H1 (cell line): ENCODE data around the gene KCTD19. TPM values are rescaled to one million over a fixed set of nuclear protein-coding genes. Genes with fewer than 3 reads are reported as not detected.

Experiments used
- CTCF ChIA-PET: fragments of 300-600 bp; sonication (Branson Sonifier 250); formaldehyde crosslinking; loops from one replicate; lab custom pipeline; 2021; ENCODE audit not compliant: partially characterized antibody; lab: Charles Lee
- POLR2A ChIA-PET: fragments of 300-600 bp; sonication (Branson Sonifier 250); formaldehyde crosslinking; loops from one replicate; lab custom pipeline; 2021; ENCODE audit warnings: inconsistent platforms; ENCODE audit not compliant: partially characterized antibody; lab: Charles Lee
- DNase-seq, 2 experiments: peaks; one replicate each; pipeline versions ENCODE4 v3.0.0 to v3.0.0-alpha.2; 2010 to 2022; ENCODE audit warnings: low spot score in 2 of 2, low read depth in 1 of 2, mixed read lengths in 1 of 2
- FAIRE-seq: peaks from 2 replicates; lab custom pipeline; 2011; peaks lifted over from hg19 to GRCh38; lab: Jason Lieb, UNC
- H2AFZ ChIP-seq: 2 replicates; pipeline ENCODE4 v1.8.1; 2012; ENCODE audit warnings: low read length, inconsistent platforms
- H2AK5ac ChIP-seq: 2 replicates; pipeline ENCODE4 v1.6.1; 2013; ENCODE audit warnings: low read depth, low read length
- H2BK120ac ChIP-seq: replicated peaks from 2 replicates; pipeline ENCODE3; 2013; ENCODE audit warnings: low read depth, low read length, inconsistent platforms
- H2BK12ac ChIP-seq: 2 replicates; pipeline ENCODE4 v1.6.1; 2013; ENCODE audit warnings: low read depth, low read length
- H2BK15ac ChIP-seq: 2 replicates; pipeline ENCODE4 v1.6.1; 2013; ENCODE audit warnings: low read length
- H2BK20ac ChIP-seq: 2 replicates; pipeline ENCODE4 v1.6.1; 2013; ENCODE audit warnings: low read length
- H2BK5ac ChIP-seq: 2 replicates; pipeline ENCODE4 v1.6.1; 2013; ENCODE audit warnings: low read depth, low read length
- H3K14ac ChIP-seq: 2 replicates; pipeline ENCODE4 v1.6.1; 2013; ENCODE audit warnings: inconsistent platforms; ENCODE audit not compliant: insufficient read length
- H3K18ac ChIP-seq: 2 replicates; pipeline ENCODE4 v1.6.1; 2013; ENCODE audit warnings: low read length; ENCODE audit errors: extremely low read depth
- H3K23ac ChIP-seq: 2 replicates; pipeline ENCODE4 v1.6.1; 2013; ENCODE audit warnings: inconsistent platforms; ENCODE audit not compliant: insufficient read length
- H3K23me2 ChIP-seq: 2 replicates; pipeline ENCODE4 v1.6.1; 2013; ENCODE audit warnings: low read depth, low read length
- H3K27ac ChIP-seq: 2 replicates; pipeline ENCODE4 v1.6.1; 2011; ENCODE audit warnings: low read depth, low read length, inconsistent platforms
- H3K27me3 ChIP-seq, 4 experiments: replicated peaks in 1 of 4; 1 replicate in 1 of 4; 2 replicates in 3 of 4; pipeline versions ENCODE4 v1.6.1 to v1.8.1; 2011 to 2013; ENCODE audit warnings: low read length in 3 of 4, mild to moderate bottlenecking in 3 of 4, inconsistent platforms in 2 of 4, mixed read lengths in 2 of 4, moderate library complexity in 1 of 4; ENCODE audit not compliant: control insufficient read depth in 3 of 4, insufficient read depth in 3 of 4; ENCODE audit errors: extremely low read depth in 1 of 4
- H3K36me3 ChIP-seq, 4 experiments: 2 replicates each; pipeline versions ENCODE4 v1.6.1 to v1.8.1; 2011 to 2013; ENCODE audit warnings: mild to moderate bottlenecking in 4 of 4, low read length in 3 of 4, moderate library complexity in 2 of 4, control low read depth in 1 of 4, inconsistent platforms in 1 of 4; ENCODE audit not compliant: insufficient read depth in 4 of 4, control insufficient read depth in 2 of 4
- H3K4ac ChIP-seq: replicated peaks from 2 replicates; pipeline ENCODE3; 2013; ENCODE audit warnings: low read length, low read depth, mixed read lengths, inconsistent platforms; ENCODE audit not compliant: insufficient read length
- H3K4me1 ChIP-seq, 4 experiments: replicated peaks in 1 of 4; 1 replicate in 1 of 4; 2 replicates in 3 of 4; pipeline versions ENCODE4 v1.6.1 to v1.8.1; 2011 to 2013; ENCODE audit warnings: low read length in 3 of 4, inconsistent platforms in 2 of 4, mixed read lengths in 1 of 4; ENCODE audit not compliant: insufficient read depth in 4 of 4, control insufficient read depth in 3 of 4
- H3K4me2 ChIP-seq, 2 experiments: 2 replicates each; pipeline versions ENCODE4 v1.6.1 to v1.8.1; 2011 to 2013; ENCODE audit warnings: low read depth in 2 of 2, low read length in 2 of 2, control low read depth in 1 of 2, inconsistent platforms in 1 of 2, mild to moderate bottlenecking in 1 of 2; ENCODE audit not compliant: insufficient read depth in 1 of 2
- H3K4me3 ChIP-seq, 4 experiments: fragments of 200-600, 300-600 bp in 1 of 4; sonication (generic), shearing (Covaris generic), sonication (Bioruptor Twin) in 1 of 4; 2 replicates each; pipeline versions ENCODE4 v1.5.1 to v1.8.1; 2011 to 2016; ENCODE audit warnings: low read length in 4 of 4, low read depth in 3 of 4, control low read depth in 2 of 4, inconsistent platforms in 2 of 4, mild to moderate bottlenecking in 2 of 4, mixed read lengths in 1 of 4, moderate library complexity in 1 of 4; ENCODE audit not compliant: insufficient read depth in 2 of 4; ENCODE audit errors: extremely low read depth in 1 of 4
- H3K56ac ChIP-seq: replicated peaks from 2 replicates; pipeline ENCODE3; 2013; ENCODE audit warnings: low read depth, mild to moderate bottlenecking, mixed read lengths, low read length, inconsistent platforms; ENCODE audit not compliant: insufficient read length
- H3K79me1 ChIP-seq: 2 replicates; pipeline ENCODE4 v1.6.1; 2013; ENCODE audit warnings: low read depth, low read length, control low read depth
- H3K79me2 ChIP-seq, 2 experiments: 2 replicates each; pipeline versions ENCODE4 v1.6.1 to v1.8.1; 2012 to 2013; ENCODE audit warnings: low read length in 2 of 2, mild to moderate bottlenecking in 2 of 2, inconsistent platforms in 1 of 2; ENCODE audit not compliant: insufficient read depth in 2 of 2, control insufficient read depth in 1 of 2
- H3K9ac ChIP-seq, 4 experiments: replicated peaks in 1 of 4; 1 replicate in 1 of 4; 2 replicates in 3 of 4; pipeline versions ENCODE4 v1.6.1 to v1.8.1; 2011 to 2013; ENCODE audit warnings: low read depth in 3 of 4, low read length in 3 of 4, control low read depth in 2 of 4, mild to moderate bottlenecking in 2 of 4, moderate library complexity in 2 of 4, inconsistent platforms in 1 of 4; ENCODE audit errors: extremely low read depth in 1 of 4
- H3K9me3 ChIP-seq, 2 experiments: 2 replicates each; pipeline versions ENCODE4 v1.6.1 to v1.8.1; 2012 to 2013; ENCODE audit warnings: mild to moderate bottlenecking in 2 of 2, moderate library complexity in 2 of 2, control low read depth in 1 of 2, inconsistent platforms in 1 of 2, low read depth in 1 of 2, low read length in 1 of 2, mixed read lengths in 1 of 2; ENCODE audit not compliant: insufficient read depth in 2 of 2
- H4K20me1 ChIP-seq, 2 experiments: replicated peaks in 1 of 2; 2 replicates each; pipeline versions ENCODE3 to v1.8.1; 2011 to 2013; ENCODE audit warnings: inconsistent platforms in 2 of 2, low read length in 2 of 2, mild to moderate bottlenecking in 1 of 2; ENCODE audit not compliant: insufficient read depth in 2 of 2, control insufficient read depth in 1 of 2
- H4K5ac ChIP-seq: 2 replicates; pipeline ENCODE4 v1.6.1; 2013; ENCODE audit warnings: low read length, low read depth, mixed read lengths, inconsistent platforms; ENCODE audit not compliant: insufficient read length
- H4K8ac ChIP-seq: 2 replicates; pipeline ENCODE4 v1.8.0; 2013; ENCODE audit warnings: mild to moderate bottlenecking, moderate library complexity, low read length, inconsistent platforms; ENCODE audit not compliant: insufficient read depth; ENCODE audit errors: extremely low read depth
- H4K91ac ChIP-seq: replicated peaks from 2 replicates; pipeline ENCODE3; 2013; ENCODE audit warnings: low read length, mixed read lengths, inconsistent platforms; ENCODE audit not compliant: insufficient read length
- HDAC2 ChIP-seq, 2 experiments: fragments of 300-600 bp in 1 of 2; sonication (generic) in 1 of 2; IDR thresholded peaks; 2 replicates each; pipeline ENCODE4 v1.6.1; 2011 to 2012; ENCODE audit warnings: low read depth in 2 of 2, low read length in 2 of 2, mild to moderate bottlenecking in 2 of 2, moderate library complexity in 2 of 2, borderline replicate concordance in 1 of 2, inconsistent platforms in 1 of 2
- RBBP5 ChIP-seq: IDR thresholded peaks from 2 replicates; pipeline ENCODE4 v1.7.1; 2012; ENCODE audit warnings: low read depth, mild to moderate bottlenecking, inconsistent platforms, low read length, moderate library complexity, borderline replicate concordance
- WGBS, 2 experiments: shearing (Covaris generic) in 1 of 2; methylation state at CpG; one replicate each; pipeline versions ENCODE4 v1.1.6 to v1.1.7; 2013 to 2015; ENCODE audit warnings: low lambda C conversion rate in 2 of 2, mixed read lengths in 2 of 2, inconsistent platforms in 1 of 2, low coverage in 1 of 2, missing lambda C conversion rate in 1 of 2; ENCODE audit not compliant: insufficient replicate concordance in 2 of 2, insufficient coverage in 1 of 2, insufficient read length in 1 of 2; ENCODE audit errors: extremely low coverage in 1 of 2, missing lambda C conversion rate in 1 of 2; 5-methylcytosine and 5-hydroxymethylcytosine counted together
- polyA plus RNA-seq, 7 experiments: library from polyadenylated mRNA; depleted of rRNA in 3 of 7; stranded (reverse) in 5 of 7; unstranded in 2 of 7; fragments of >200 nt in 5 of 7; fragments of 200-250 nt in 2 of 7; gene quantifications; 1 replicate in 5 of 7; 2 replicates in 1 of 7; 4 replicates in 1 of 7; pipeline versions ENCODE4 v1.2.1 to v1.2.3, GENCODE V29; 2011 to 2013; ENCODE audit warnings: missing spikeins in 2 of 7, mixed read lengths in 2 of 7
- total RNA-seq: library from RNA; stranded (reverse); fragmentation: NEBNext Ultra II Directional; extraction: Animal tissue kit (Norgen Biotek cat#: 25700); gene quantifications from 2 replicates; pipeline ENCODE4 v1.2.1, GENCODE V29; 2021

Gene KCTD19
- total and polyA plus RNA-seq, 2 of the 8 experiments (the other 6 are each of a cell fraction or from before 2014, with no cell fraction given), result 0.06 to 0.24 TPM

GRCh38 chr16:67242138-67242730, 84.3 kb downstream of the KCTD19 start:
- Histone ChIP-seq H3K23me2 (peaks cover 1% of the 10 kb centered on the region; the same call in 1 of the 2 replicates), H3K9ac (no peak overlapping the region), H2BK12ac (0 out of 2 replicates have a peak overlapping the region, but pooled peaks have one; percentile 94), H3K27ac (no peak overlapping the region), H3K4me3 (no peak overlapping the region), H3K18ac (no peak overlapping the region; the same call in 1 of the 2 replicates), H3K4ac (no peak overlapping the region), H3K36me3 (peaks cover under 1 to 10% (median 5%) of the 10 kb centered on the region in 4 experiments; a peak in 3 of 8 replicates), H3K27me3 (no peaks in the 10 kb centered on the region), H2BK5ac (0 out of 2 replicates have a peak overlapping the region, but pooled peaks have one; percentile 16), H3K4me2 (no peak overlapping the region; a peak in 1 of 4 replicates), H3K56ac (no peak overlapping the region), H3K14ac (no peak overlapping the region), H2BK20ac (no peak overlapping the region), H3K4me1 (peaks cover 12 to 23% (median 14%) of the 10 kb centered on the region in 4 experiments), H4K91ac (no peak overlapping the region), H4K8ac (no peak overlapping the region), H3K23ac (no peak overlapping the region), H2AFZ (no peak overlapping the region), H3K79me2 (peaks cover 0 to 21% of the 10 kb centered on the region in 2 experiments; a peak in 2 of 4 replicates), H4K20me1 (peaks cover 0 to 2% of the 10 kb centered on the region in 2 experiments), H2BK15ac (no peak overlapping the region), H3K9me3 (no peaks in the 10 kb centered on the region), H2AK5ac (0 out of 2 replicates have a peak overlapping the region, but pooled peaks have one; percentile 33), H2BK120ac (no peak overlapping the region), H3K79me1 (peaks cover 18% of the 10 kb centered on the region), H4K5ac (no peak overlapping the region)
- POLR2A ChIA-PET, result interaction anchor here (1.0 to 1.7 kb wide), 2 partner anchors 10 to 14 kb away, joined by 3 to 5 read pairs; no protein-coding TSS in a partner anchor
- CTCF ChIA-PET, result interaction anchor here (0.5 to 1.6 kb wide), 6 partner anchors 14 to 146 kb away, joined by 3 to 6 read pairs (median 4); no protein-coding TSS in a partner anchor
- 94% methylated on average over 4 of the region's 4 CpGs; no CpG with 5 or more reads in 1 of the 2 experiments for WGBS, 2 experiments
- FAIRE-seq (no peak), DNase-seq (no peak)
- TF ChIP-seq HDAC2 (IDR thresholded peaks at IDR 0.05; ENCODE audit: borderline replicate concordance in 1 of 2, low read depth in 2 of 2, low read length in 2 of 2), result no peak
- TF ChIP-seq RBBP5, result no peak
